DND-41 (cell line): ENCODE results near the gene PHACTR4.

Experiments
- ATAC-seq: fragments of 200-7000 bp; cut with Tn5 transposase; 3 replicates; pipeline ENCODE4 v1.9.1; 2021; ENCODE audit warnings: low read depth; ENCODE audit not compliant: insufficient read depth
- DNase-seq: peaks from one replicate; pipeline ENCODE4 v3.0.0-alpha.2; 2020
- H2AFZ ChIP-seq: 2 replicates; pipeline ENCODE4 v1.6.0; 2012; ENCODE audit warnings: low read depth, low read length
- H3K27ac ChIP-seq: 2 replicates; pipeline ENCODE4 v1.5.1; 2012; ENCODE audit warnings: low read length, inconsistent platforms
- H3K27me3 ChIP-seq: fragments of 200-600 bp; sonication (generic); 2 replicates; pipeline ENCODE4 v1.6.0; 2012; ENCODE audit warnings: low read length, mild to moderate bottlenecking, inconsistent platforms; ENCODE audit not compliant: insufficient read depth, poor library complexity
- H3K36me3 ChIP-seq: 2 replicates; pipeline ENCODE4 v1.5.1; 2012; ENCODE audit warnings: low read length, inconsistent platforms; ENCODE audit not compliant: insufficient read depth
- H3K4me1 ChIP-seq: 2 replicates; pipeline ENCODE4 v1.5.1; 2012; ENCODE audit warnings: mild to moderate bottlenecking, low read length; ENCODE audit not compliant: insufficient read depth
- H3K4me2 ChIP-seq: 2 replicates; pipeline ENCODE4 v1.6.0; 2012; ENCODE audit warnings: mild to moderate bottlenecking, moderate library complexity, low read length, inconsistent platforms; ENCODE audit not compliant: insufficient read depth
- H3K4me3 ChIP-seq, 2 experiments: fragments of 200-600 bp in 1 of 2; shearing (Covaris generic) in 1 of 2; 2 replicates each; pipeline ENCODE4 v1.5.1; 2012 to 2016; ENCODE audit warnings: inconsistent platforms in 2 of 2, low read length in 2 of 2, mild to moderate bottlenecking in 2 of 2, low read depth in 1 of 2, moderate library complexity in 1 of 2
- H3K79me2 ChIP-seq: 2 replicates; pipeline ENCODE4 v1.6.0; 2012; ENCODE audit warnings: low read length, inconsistent platforms; ENCODE audit not compliant: insufficient read depth
- H3K9ac ChIP-seq: 2 replicates; pipeline ENCODE4 v1.6.0; 2012; ENCODE audit warnings: low read depth, mild to moderate bottlenecking, inconsistent platforms, low read length, moderate library complexity
- H3K9me3 ChIP-seq: 2 replicates; pipeline ENCODE4 v1.5.1; 2012; ENCODE audit warnings: low read length, moderate library complexity, mild to moderate bottlenecking, inconsistent platforms; ENCODE audit not compliant: insufficient read depth, severe bottlenecking
- H4K20me1 ChIP-seq: 2 replicates; pipeline ENCODE4 v1.6.0; 2012; ENCODE audit warnings: low read length; ENCODE audit not compliant: insufficient read depth
- EZH2 ChIP-seq: IDR thresholded peaks from 3 replicates; pipeline ENCODE4 v1.6.1; 2012; ENCODE audit warnings: borderline replicate concordance, low read depth, mild to moderate bottlenecking, moderate library complexity, low read length, inconsistent platforms; ENCODE audit not compliant: severe bottlenecking
- TF ChIP-seq, protein P1 (sequence below): IDR thresholded peaks from 2 replicates; pipeline ENCODE4 v1.5.1; 2012; ENCODE audit warnings: borderline replicate concordance, low read length, moderate library complexity, mild to moderate bottlenecking; ENCODE audit not compliant: poor library complexity, severe bottlenecking; ENCODE audit errors: extremely low read depth

The PHACTR4 gene

DNA sequence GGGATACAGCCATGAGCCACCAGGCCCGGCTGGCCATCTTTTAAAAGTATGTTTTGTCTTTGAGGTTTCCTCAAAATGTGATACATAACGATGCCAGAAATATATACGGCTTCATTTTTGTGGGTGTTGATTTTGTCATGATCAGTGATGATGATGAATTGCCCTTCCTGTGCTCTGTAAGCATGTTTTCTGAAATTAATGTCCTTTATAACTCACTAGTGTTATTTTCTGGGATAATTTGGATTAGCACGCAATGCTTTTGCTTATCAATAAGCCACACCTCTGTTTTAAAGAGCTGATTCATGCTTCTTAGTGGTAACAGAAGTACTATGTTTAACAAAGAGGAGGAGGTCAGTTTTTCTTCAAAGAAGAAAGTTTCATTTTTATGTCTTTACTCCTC is 25.6 kb downstream of the PHACTR4 start:
- Histone ChIP-seq H3K9ac (no peak overlapping the region), H4K20me1 (peaks cover 8% of the 10 kb centered on the region; the same call in 1 of the 2 replicates)

DNA sequence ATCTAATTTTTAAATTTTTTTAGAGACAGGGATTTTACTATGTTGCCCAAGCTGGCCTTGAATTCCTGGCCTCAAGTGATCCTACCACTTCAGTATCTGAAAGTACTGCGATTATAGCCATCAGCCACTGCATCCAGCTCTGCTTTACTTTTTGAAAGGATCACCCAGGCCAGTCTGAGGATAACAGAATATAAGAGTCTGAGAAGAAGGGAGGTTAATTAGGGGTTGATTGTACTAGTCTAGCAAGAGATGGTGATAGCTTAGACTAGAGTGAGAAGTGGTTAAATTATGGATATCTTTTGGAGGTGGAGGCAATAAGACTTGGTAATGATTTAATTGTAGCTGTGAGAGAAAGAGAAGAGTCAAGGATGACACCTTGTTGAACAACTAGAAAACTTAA is 32.2 kb downstream of the PHACTR4 start:
- no peaks in the 10 kb centered on the region for H3K9me3 ChIP-seq
- H3K27ac ChIP-seq, result no peak overlapping the region
- peaks cover 21% of the 10 kb centered on the region for H4K20me1 ChIP-seq
- H3K36me3 ChIP-seq, result 0 out of 2 replicates have a peak, but pooled peaks cover 4% of the 10 kb centered on the region
- no peaks in the 10 kb centered on the region for H3K4me1 ChIP-seq
- H2AFZ ChIP-seq, result no peak overlapping the region
- no peaks in the 10 kb centered on the region for H3K27me3 ChIP-seq
- no peak overlapping the region for H3K9ac ChIP-seq
- DNase-seq (no peak), ATAC-seq (no peak)
- H3K79me2 ChIP-seq, result peaks cover 81% of the 10 kb centered on the region
- no peak overlapping the region for H3K4me3 ChIP-seq
- TF ChIP-seq EZH2, result no peak
- TF ChIP-seq, protein P1, sequence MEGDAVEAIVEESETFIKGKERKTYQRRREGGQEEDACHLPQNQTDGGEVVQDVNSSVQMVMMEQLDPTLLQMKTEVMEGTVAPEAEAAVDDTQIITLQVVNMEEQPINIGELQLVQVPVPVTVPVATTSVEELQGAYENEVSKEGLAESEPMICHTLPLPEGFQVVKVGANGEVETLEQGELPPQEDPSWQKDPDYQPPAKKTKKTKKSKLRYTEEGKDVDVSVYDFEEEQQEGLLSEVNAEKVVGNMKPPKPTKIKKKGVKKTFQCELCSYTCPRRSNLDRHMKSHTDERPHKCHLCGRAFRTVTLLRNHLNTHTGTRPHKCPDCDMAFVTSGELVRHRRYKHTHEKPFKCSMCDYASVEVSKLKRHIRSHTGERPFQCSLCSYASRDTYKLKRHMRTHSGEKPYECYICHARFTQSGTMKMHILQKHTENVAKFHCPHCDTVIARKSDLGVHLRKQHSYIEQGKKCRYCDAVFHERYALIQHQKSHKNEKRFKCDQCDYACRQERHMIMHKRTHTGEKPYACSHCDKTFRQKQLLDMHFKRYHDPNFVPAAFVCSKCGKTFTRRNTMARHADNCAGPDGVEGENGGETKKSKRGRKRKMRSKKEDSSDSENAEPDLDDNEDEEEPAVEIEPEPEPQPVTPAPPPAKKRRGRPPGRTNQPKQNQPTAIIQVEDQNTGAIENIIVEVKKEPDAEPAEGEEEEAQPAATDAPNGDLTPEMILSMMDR, result no peak
- H3K4me2 ChIP-seq, result no peak overlapping the region

More for the DNA sequence above, 25.6 kb downstream of the PHACTR4 start:
- no peak overlapping the region for H3K4me2 ChIP-seq
- DNase-seq, result no peak
- no peaks in the 10 kb centered on the region for H3K27me3 ChIP-seq
- TF ChIP-seq, protein P1, result no peak
- no peak for TF ChIP-seq EZH2
- H3K36me3 ChIP-seq, result peaks cover 4% of the 10 kb centered on the region; the same call in 1 of the 2 replicates
- H2AFZ ChIP-seq, result no peak overlapping the region
- no peaks in the 10 kb centered on the region for H3K4me1 ChIP-seq
- ATAC-seq, result no peak
- H3K4me3 ChIP-seq, result no peak overlapping the region
- peaks cover 77% of the 10 kb centered on the region for H3K79me2 ChIP-seq
- no peak overlapping the region for H3K27ac ChIP-seq
- H3K9me3 ChIP-seq, result no peaks in the 10 kb centered on the region

DNA sequence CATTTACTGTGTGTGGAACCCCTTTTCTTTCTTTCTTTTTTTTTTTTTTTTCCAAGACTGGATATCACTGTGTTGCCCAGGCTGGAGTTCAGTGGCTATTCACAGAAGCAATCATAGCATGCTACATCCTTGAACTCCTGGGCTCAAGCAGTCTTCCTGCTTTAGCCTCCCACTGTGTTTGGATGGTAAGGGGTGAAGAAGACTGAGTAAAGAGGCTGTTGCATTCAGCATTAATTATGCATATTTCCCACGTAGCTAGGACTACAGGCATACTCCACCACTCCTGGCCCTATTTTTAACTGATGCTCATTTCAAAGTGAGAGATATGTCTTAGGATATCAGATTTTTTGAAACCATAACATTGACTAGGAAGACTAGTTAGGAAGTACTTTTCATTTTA is 39.5 kb downstream of the PHACTR4 start:
- H2AFZ ChIP-seq, result no peak overlapping the region
- no peaks in the 10 kb centered on the region for H3K27me3 ChIP-seq
- no peak overlapping the region for H3K4me2 ChIP-seq
- H3K36me3 ChIP-seq, result peaks cover 13% of the 10 kb centered on the region; the same call in 1 of the 2 replicates
- no peak for ATAC-seq
- H3K9ac ChIP-seq, result no peak overlapping the region
- 0 out of 2 replicates have a peak, but pooled peaks cover 4% of the 10 kb centered on the region for H4K20me1 ChIP-seq
- no peaks in the 10 kb centered on the region for H3K4me1 ChIP-seq
- H3K4me3 ChIP-seq, result no peak overlapping the region
- TF ChIP-seq, protein P1, result no peak
- TF ChIP-seq EZH2, result no peak
- H3K9me3 ChIP-seq, result no peaks in the 10 kb centered on the region
- no peak for DNase-seq
- no peak overlapping the region for H3K27ac ChIP-seq
- H3K79me2 ChIP-seq, result peaks cover 42% of the 10 kb centered on the region

GRCh38 chr1:28411656-28412055 is 42.1 kb downstream of the PHACTR4 start:
- peaks cover 13% of the 10 kb centered on the region; the same call in 1 of the 2 replicates for H3K36me3 ChIP-seq
- H3K27ac ChIP-seq, result no peak overlapping the region
- no peaks in the 10 kb centered on the region for H3K27me3 ChIP-seq
- no peak overlapping the region for H3K9ac ChIP-seq
- H3K4me3 ChIP-seq, result no peak overlapping the region
- H3K4me2 ChIP-seq, result no peak overlapping the region
- H4K20me1 ChIP-seq, result 0 out of 2 replicates have a peak, but pooled peaks cover 4% of the 10 kb centered on the region
- DNase-seq (no peak), ATAC-seq (no peak)
- H3K4me1 ChIP-seq, result peaks cover 2% of the 10 kb centered on the region; the same call in 1 of the 2 replicates
- peaks cover 39% of the 10 kb centered on the region for H3K79me2 ChIP-seq
- no peaks in the 10 kb centered on the region for H3K9me3 ChIP-seq
- TF ChIP-seq, protein P1, result no peak
- TF ChIP-seq EZH2, result no peak
- H2AFZ ChIP-seq, result no peak overlapping the region
